HFF-Myc (cell line): ENCODE results near the gene TBC1D5.

Experiments
- DNase-seq: peaks from one replicate; pipeline ENCODE4 v3.0.0-alpha.2; 2011; ENCODE audit warnings: low read depth; ENCODE audit errors: extremely low read depth
- H3K4me3 ChIP-seq: replicated peaks from 2 replicates; pipeline ENCODE4 v1.5.1; 2011; ENCODE audit warnings: low read depth, mild to moderate bottlenecking, control low read depth, low read length
- CTCF ChIP-seq: IDR thresholded peaks from 2 replicates; pipeline ENCODE4 v1.5.1; 2012; ENCODE audit warnings: mild to moderate bottlenecking, low read depth, low read length, control low read depth; ENCODE audit errors: missing control alignments

Gene TBC1D5

GRCh38 chr3:17158941-17159682 lies 583.3 kb downstream of the TBC1D5 start:
- no peak for DNase-seq
- H3K4me3 ChIP-seq: no peak overlapping the region
- no peak for TF ChIP-seq CTCF

- DNase-seq: no peak
- TF ChIP-seq CTCF: no peak
- H3K4me3 ChIP-seq: no peak overlapping the region
Observed at GRCh38 chr3:17157713-17158112, 584.7 kb downstream of the TBC1D5 start.

- TF ChIP-seq CTCF: no peak
- no peak for DNase-seq
- no peak overlapping the region for H3K4me3 ChIP-seq
Observed at GRCh38 chr3:17156864-17157263, 585.6 kb downstream of the TBC1D5 start.

- no peak for TF ChIP-seq CTCF
- H3K4me3 ChIP-seq: no peak overlapping the region
- DNase-seq: no peak
Observed at GRCh38 chr3:17155951-17156350, 586.5 kb downstream of the TBC1D5 start.

GRCh38 chr3:17154941-17155340 lies 587.5 kb downstream of the TBC1D5 start:
- H3K4me3 ChIP-seq: no peak overlapping the region
- no peak for TF ChIP-seq CTCF
- no peak for DNase-seq

GRCh38 chr3:17154221-17154620 lies 588.2 kb downstream of the TBC1D5 start:
- no peak overlapping the region for H3K4me3 ChIP-seq
- no peak for TF ChIP-seq CTCF
- no peak for DNase-seq

- DNase-seq: no peak
- no peak overlapping the region for H3K4me3 ChIP-seq
- no peak for TF ChIP-seq CTCF
Observed at GRCh38 chr3:17153209-17153608, 589.2 kb downstream of the TBC1D5 start.
